Common myeloid progenitor, CD34-positive (primary cell): ENCODE measurements around the gene ATP6AP1.

Experiments
- CTCF ChIA-PET: fragments of 350-600 bp; sonication (Branson Sonifier 250); formaldehyde crosslinking; loops from one replicate; lab custom pipeline; 2021; ENCODE audit warnings: antibody characterized with exemption; lab: Charles Lee
- POLR2A ChIA-PET: fragments of 350-600 bp; sonication (Branson Sonifier 250); formaldehyde crosslinking; loops from one replicate; lab custom pipeline; 2021; ENCODE audit warnings: antibody characterized with exemption; lab: Charles Lee
- DNase-seq, 3 donors: peaks; one replicate each; pipeline versions ENCODE4 v3.0.0 to v3.0.0-alpha.2; 2013
- H3K27ac ChIP-seq, 2 experiments: 1 replicate in 1 of 2; 2 replicates in 1 of 2; pipeline ENCODE4 v1.7.0; 2013; ENCODE audit warnings: inconsistent platforms in 2 of 2, low read length in 2 of 2, mild to moderate bottlenecking in 2 of 2, low read depth in 1 of 2, moderate library complexity in 1 of 2; ENCODE audit not compliant: severe bottlenecking in 2 of 2, insufficient read depth in 1 of 2, poor library complexity in 1 of 2
- H3K27me3 ChIP-seq, 5 experiments: replicated peaks in 2 of 5; 1 replicate in 3 of 5; 2 replicates in 2 of 5; pipeline versions ENCODE4 v1.6.1 to v1.7.0; 2013; ENCODE audit warnings: low read length in 4 of 5, mild to moderate bottlenecking in 2 of 5, moderate library complexity in 2 of 5, inconsistent platforms in 1 of 5; ENCODE audit not compliant: insufficient read depth in 5 of 5, control insufficient read depth in 4 of 5
- H3K36me3 ChIP-seq, 4 experiments: 1 replicate in 2 of 4; 2 replicates in 2 of 4; pipeline versions ENCODE4 v1.6.1 to v1.7.0; 2013; ENCODE audit warnings: low read length in 3 of 4, control low read depth in 1 of 4, mild to moderate bottlenecking in 1 of 4; ENCODE audit not compliant: control insufficient read depth in 4 of 4, insufficient read depth in 4 of 4
- H3K4me1 ChIP-seq, 4 experiments: 1 replicate in 3 of 4; 2 replicates in 1 of 4; pipeline versions ENCODE4 v1.6.1 to v1.7.1; 2013; ENCODE audit warnings: low read length in 3 of 4, mild to moderate bottlenecking in 3 of 4, control low read depth in 1 of 4, inconsistent platforms in 1 of 4, moderate library complexity in 1 of 4; ENCODE audit not compliant: control insufficient read depth in 4 of 4, insufficient read depth in 4 of 4; ENCODE audit errors: control extremely low read depth in 1 of 4
- H3K4me3 ChIP-seq, 7 experiments: 1 replicate in 4 of 7; 2 replicates in 3 of 7; pipeline versions ENCODE4 v1.5.1 to v1.7.0; 2013; ENCODE audit warnings: mild to moderate bottlenecking in 7 of 7, low read length in 6 of 7, moderate library complexity in 6 of 7, inconsistent platforms in 2 of 7, low read depth in 2 of 7, control low read depth in 1 of 7; ENCODE audit not compliant: insufficient read depth in 4 of 7, control insufficient read depth in 1 of 7; ENCODE audit errors: extremely low read depth in 1 of 7
- H3K9me3 ChIP-seq, 5 experiments: 1 replicate in 4 of 5; 2 replicates in 1 of 5; pipeline versions ENCODE4 v1.6.1 to v1.7.1; 2013; ENCODE audit warnings: low read length in 4 of 5, mild to moderate bottlenecking in 2 of 5, inconsistent platforms in 1 of 5, low read depth in 1 of 5, moderate library complexity in 1 of 5; ENCODE audit not compliant: control insufficient read depth in 4 of 5, insufficient read depth in 2 of 5; ENCODE audit errors: control extremely low read depth in 1 of 5
- WGBS: methylation state at CpG from one replicate; pipeline ENCODE4 v1.1.5; 2013; ENCODE audit not compliant: insufficient coverage; 5-methylcytosine and 5-hydroxymethylcytosine counted together

The ATP6AP1 gene

GRCh38 chrX:154429711-154430110 is 1.2 kb downstream of the ATP6AP1 start:
- no peak overlapping the region for H3K27ac ChIP-seq
- peaks cover 8 to 31% (median 17%) of the 10 kb centered on the region in 4 experiments for H3K36me3 ChIP-seq
- WGBS, result 100% methylated on average over 2 of the region's 2 CpGs
- peaks cover 0 to 40% (median 34%) of the 10 kb centered on the region in 4 experiments for H3K4me1 ChIP-seq
- ChIA-PET POLR2A (no interaction called here), CTCF (interaction anchor here (0.8 to 1.8 kb wide), 2 partner anchors 12 to 30 kb away, joined by 3 to 4 read pairs; no protein-coding TSS in a partner anchor)
- no peaks in the 10 kb centered on the region for H3K9me3 ChIP-seq
- no peak for DNase-seq
- peak overlapping the region in 4 of 7 experiments; percentile 70 to 84 (median 76) for H3K4me3 ChIP-seq
- peaks cover 0 to 4% (median 0%) of the 10 kb centered on the region in 5 experiments for H3K27me3 ChIP-seq

DNA sequence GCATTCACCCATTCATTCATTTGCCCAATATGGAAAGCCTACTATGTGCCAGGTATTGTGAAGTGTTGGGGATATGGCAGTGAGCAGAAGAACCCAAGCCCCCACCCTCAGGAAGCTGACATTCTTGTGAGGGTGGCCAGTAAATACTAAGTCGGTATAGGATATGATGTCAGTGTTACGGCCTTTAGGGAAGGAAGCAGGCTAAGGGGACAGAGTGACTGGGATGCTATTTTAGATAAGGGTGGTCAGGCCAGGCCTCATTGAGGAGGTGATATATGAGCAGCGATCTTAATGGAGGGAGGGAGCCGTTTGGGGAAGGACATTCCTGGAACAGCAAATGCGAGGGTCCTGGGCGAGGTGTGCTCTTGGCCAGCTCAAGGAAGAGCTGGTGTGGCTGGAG is 2.0 kb downstream of the ATP6AP1 start:
- peak in 2 of 3 donors; percentile 24 to 44 for DNase-seq
- POLR2A ChIA-PET, result no interaction called here

DNA sequence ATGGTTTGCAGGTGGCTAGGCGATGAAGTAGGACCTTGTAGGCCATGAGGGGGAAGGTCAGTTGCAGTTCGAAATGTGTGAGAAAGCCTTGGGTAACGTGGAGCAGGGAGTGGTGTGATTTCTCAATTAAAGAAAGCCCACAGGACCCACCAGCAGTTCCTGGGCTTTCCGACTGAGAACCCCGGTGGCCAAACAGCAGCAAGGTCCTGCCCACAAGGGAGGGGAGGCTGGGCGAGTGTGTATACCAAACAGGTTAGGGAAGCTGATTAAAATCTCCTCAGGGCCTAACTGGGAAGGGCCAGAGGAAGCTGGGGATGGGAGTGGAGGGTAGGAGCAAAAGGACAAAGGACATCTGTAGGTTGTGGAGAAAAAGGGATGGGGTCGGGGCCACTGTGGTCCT is 2.4 kb downstream of the ATP6AP1 start:
- peak overlapping the region in 1 of 2 experiments; percentile 43 for H3K27ac ChIP-seq
- peaks cover 0 to under 1% (median 0%) of the 10 kb centered on the region in 5 experiments for H3K9me3 ChIP-seq
- ChIA-PET CTCF (interaction anchor here (0.6 to 1.8 kb wide), 5 partner anchors 9 to 59 kb away, joined by 3 to 4 read pairs (median 3); partner anchors contain the start of genes RPL10 and SLC10A3), POLR2A (interaction anchor here (0.7 to 0.8 kb wide), 2 partner anchors 10 to 99 kb away, joined by 3 read pairs; no protein-coding TSS in a partner anchor)
- H3K36me3 ChIP-seq, result peaks cover 8 to 39% (median 23%) of the 10 kb centered on the region in 4 experiments
- H3K27me3 ChIP-seq, result peaks cover 0 to 4% (median 0%) of the 10 kb centered on the region in 5 experiments
- 45% methylated on average over 7 of the region's 7 CpGs for WGBS
- no peak for DNase-seq
- peaks cover 0 to 40% (median 35%) of the 10 kb centered on the region in 4 experiments for H3K4me1 ChIP-seq
- H3K4me3 ChIP-seq, result peak overlapping the region in 3 of 7 experiments; percentile 9 to 43 (median 30)

More for the DNA sequence above, 2.0 kb downstream of the ATP6AP1 start:
- WGBS, result 48% methylated on average over 6 of the region's 6 CpGs
- CTCF ChIA-PET, result interaction anchor here (1.1 to 1.8 kb wide), 2 partner anchors 11 to 32 kb away, joined by 3 to 4 read pairs; partner anchors contain the start of gene RPL10
- Histone ChIP-seq H3K9me3 (no peaks in the 10 kb centered on the region), H3K4me3 (peak overlapping the region in 3 of 7 experiments; percentile 9 to 43 (median 30)), H3K36me3 (peaks cover 8 to 35% (median 21%) of the 10 kb centered on the region in 4 experiments), H3K27ac (peak overlapping the region in 1 of 2 experiments; percentile 43), H3K27me3 (peaks cover 0 to 4% (median 0%) of the 10 kb centered on the region in 5 experiments), H3K4me1 (peaks cover 0 to 40% (median 34%) of the 10 kb centered on the region in 4 experiments)

GRCh38 chrX:154431341-154431740 is 2.9 kb downstream of the ATP6AP1 start:
- peak overlapping the region in 3 of 7 experiments; percentile 0 to 30 (median 5) for H3K4me3 ChIP-seq
- peak overlapping the region in 1 of 2 experiments; percentile 43 for H3K27ac ChIP-seq
- CTCF ChIA-PET, result interaction anchor here (0.6 to 1.8 kb wide), 5 partner anchors 9 to 59 kb away, joined by 3 to 4 read pairs (median 3); partner anchors contain the start of genes RPL10 and SLC10A3
- POLR2A ChIA-PET, result interaction anchor here (0.7 to 0.8 kb wide), 2 partner anchors 10 to 98 kb away, joined by 3 read pairs; no protein-coding TSS in a partner anchor
- H3K9me3 ChIP-seq, result peaks cover 0 to 4% (median 0%) of the 10 kb centered on the region in 5 experiments
- 30% methylated on average over 2 of the region's 5 CpGs for WGBS
- peaks cover 0 to 4% (median 0%) of the 10 kb centered on the region in 5 experiments for H3K27me3 ChIP-seq
- H3K4me1 ChIP-seq, result peaks cover 0 to 42% (median 36%) of the 10 kb centered on the region in 4 experiments
- H3K36me3 ChIP-seq, result peaks cover 8 to 41% (median 23%) of the 10 kb centered on the region in 4 experiments
- DNase-seq, result peak in 2 of 3 donors; percentile 50 to 55

- Histone ChIP-seq H3K4me3 (no peak overlapping the region), H3K27me3 (peaks cover 0 to 4% (median 0%) of the 10 kb centered on the region in 5 experiments), H3K27ac (no peak overlapping the region), H3K36me3 (peaks cover 8 to 41% (median 23%) of the 10 kb centered on the region in 4 experiments), H3K9me3 (peaks cover 0 to 6% (median 0%) of the 10 kb centered on the region in 5 experiments), H3K4me1 (peaks cover 0 to 40% (median 35%) of the 10 kb centered on the region in 4 experiments)
- ChIA-PET CTCF (interaction anchor here (1.1 kb wide), 1 partner anchor 10 kb away, joined by 3 read pairs; no protein-coding TSS in a partner anchor), POLR2A (no interaction called here)
- DNase-seq, result no peak
- 92% methylated on average over 4 of the region's 8 CpGs for WGBS
Observed at GRCh38 chrX:154432210-154432609, 3.7 kb downstream of the ATP6AP1 start.

DNA sequence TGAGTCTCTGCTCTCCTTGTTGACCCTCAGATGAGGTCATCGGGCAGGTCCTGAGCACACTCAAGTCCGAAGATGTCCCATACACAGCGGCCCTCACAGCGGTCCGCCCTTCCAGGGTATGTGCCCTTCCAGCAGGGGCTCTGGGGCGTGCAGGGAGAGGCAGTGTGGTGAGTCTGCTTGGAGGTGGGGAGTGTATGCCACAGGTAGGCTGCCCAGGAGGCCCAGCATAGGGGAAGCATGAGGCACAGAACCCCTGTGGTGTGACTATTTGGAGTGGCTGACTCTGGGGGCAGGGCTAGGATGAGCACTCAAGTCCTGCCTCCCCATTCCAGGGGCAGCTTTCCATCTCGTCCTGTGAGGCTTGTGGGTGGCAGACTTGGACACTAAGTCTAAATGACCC is 5.1 kb downstream of the ATP6AP1 start:
- Histone ChIP-seq H3K36me3 (peaks cover 8 to 41% (median 23%) of the 10 kb centered on the region in 4 experiments), H3K4me1 (peaks cover 0 to 45% (median 34%) of the 10 kb centered on the region in 4 experiments), H3K4me3 (no peak overlapping the region), H3K27ac (no peak overlapping the region), H3K27me3 (peaks cover 0 to 4% (median 0%) of the 10 kb centered on the region in 5 experiments), H3K9me3 (peaks cover 0 to 9% (median 0%) of the 10 kb centered on the region in 5 experiments)
- ChIA-PET CTCF (interaction anchor here (1.5 kb wide), 1 partner anchor 12 kb away, joined by 3 read pairs; no protein-coding TSS in a partner anchor), POLR2A (no interaction called here)
- no peak for DNase-seq
- whole genome bisulfite sequencing, result 87% methylated on average over 3 of the region's 7 CpGs
